Measurements from ENCODE around the gene SLC8A3.

SLC8A3 gene

DNA sequence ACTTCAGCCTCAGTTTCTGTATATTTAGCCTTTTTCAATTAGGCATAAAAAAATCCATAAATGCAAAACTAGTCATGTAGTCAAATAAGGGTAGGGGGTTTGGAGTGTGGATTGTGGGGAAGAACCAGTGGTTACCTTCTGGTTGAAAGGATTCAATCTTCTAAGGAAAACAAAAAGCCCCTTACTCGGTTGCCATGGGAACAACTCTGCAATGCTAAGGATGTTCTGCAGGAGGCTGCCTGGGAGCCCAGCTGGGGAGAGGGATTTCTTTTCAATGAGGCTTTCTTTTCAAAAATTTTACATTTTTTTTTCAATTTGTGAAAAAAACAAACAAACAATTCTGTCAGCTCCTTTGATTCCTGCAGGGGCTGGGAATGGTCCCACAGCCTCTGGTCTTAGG, 67.2 kb downstream of the SLC8A3 start:
- no peak for DNase-seq (ENCODE audit: low read depth, low spot score)

- DNase-seq (ENCODE audit: low read depth, low spot score): no peak
These were observed 70.7 kb downstream of the SLC8A3 start for GRCh38 chr14:70118064-70118463.

DNA sequence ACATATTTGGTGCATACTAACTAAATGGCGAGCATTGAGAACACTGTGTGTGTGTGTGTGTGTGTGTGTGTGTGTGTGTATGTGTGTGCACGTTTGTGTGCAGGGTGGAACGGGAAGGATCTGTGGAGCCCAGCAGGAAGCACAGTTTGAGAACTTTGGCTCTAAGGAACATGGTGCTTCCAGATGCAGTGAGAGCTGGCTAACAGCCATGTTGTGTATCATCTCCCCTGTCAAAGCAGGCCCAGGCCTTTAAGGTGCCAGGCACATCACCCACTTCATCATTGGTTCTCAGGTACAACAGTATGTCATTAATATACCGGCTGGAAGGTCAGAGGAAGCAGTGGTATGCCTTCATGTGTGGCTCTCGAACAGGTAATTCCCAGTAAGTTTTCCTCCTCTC, 72.5 kb downstream of the SLC8A3 start:
- DNase-seq (ENCODE audit: low read depth, low spot score): no peak

DNA sequence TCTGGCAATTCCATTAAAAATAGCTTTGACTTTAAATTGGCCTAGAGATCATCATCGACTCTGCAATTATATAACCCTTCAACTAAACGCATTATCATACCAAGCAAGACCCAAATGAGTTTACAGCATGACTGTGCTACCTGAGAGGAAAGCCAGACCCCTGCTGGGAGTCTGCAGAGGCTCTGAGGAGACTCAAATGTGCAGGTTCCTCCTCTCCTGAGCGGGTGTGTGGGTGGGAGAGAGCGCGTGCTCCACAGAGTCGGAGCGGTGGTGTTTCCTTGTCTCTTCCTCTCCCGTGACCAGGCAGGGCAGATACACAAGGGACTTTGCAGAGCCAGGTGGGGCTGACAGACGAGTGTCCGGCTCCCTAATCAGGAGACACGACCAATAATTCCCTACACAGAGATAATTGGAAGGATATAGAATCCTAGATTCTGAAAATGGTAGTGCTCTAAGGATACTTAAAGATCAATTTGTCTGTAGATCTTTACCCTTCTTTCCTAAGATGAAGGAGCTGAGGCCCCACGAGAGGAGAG, 74.1 kb downstream of the SLC8A3 start:
- no peak for DNase-seq (ENCODE audit: low read depth, low spot score)

- DNase-seq (ENCODE audit: low read depth, low spot score): no peak
These were observed 75.5 kb downstream of the SLC8A3 start for GRCh38 chr14:70113211-70113610.

- no peak for DNase-seq (ENCODE audit: low read depth, low spot score)
These were observed 80.3 kb downstream of the SLC8A3 start for GRCh38 chr14:70108419-70108818.

DNA sequence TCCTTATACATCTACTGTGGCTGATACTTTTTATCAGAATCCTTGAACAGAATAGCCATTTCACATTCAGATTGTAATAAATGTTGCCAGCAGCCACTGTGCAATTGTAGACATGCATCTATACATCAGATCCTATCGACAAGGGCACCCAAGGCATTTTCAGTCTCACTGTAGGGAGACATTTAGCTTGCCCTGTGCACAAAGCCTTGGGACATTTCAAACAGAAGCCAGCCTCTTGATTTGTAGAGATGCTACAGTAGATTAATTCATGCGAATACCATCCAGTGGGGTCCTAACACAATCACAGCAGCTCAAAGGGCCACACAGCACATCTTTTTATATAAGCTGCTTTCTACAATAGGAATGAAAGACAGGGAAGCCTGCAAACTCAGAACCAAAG, 81.4 kb downstream of the SLC8A3 start:
- DNase-seq (ENCODE audit: low read depth, low spot score): no peak

DNA sequence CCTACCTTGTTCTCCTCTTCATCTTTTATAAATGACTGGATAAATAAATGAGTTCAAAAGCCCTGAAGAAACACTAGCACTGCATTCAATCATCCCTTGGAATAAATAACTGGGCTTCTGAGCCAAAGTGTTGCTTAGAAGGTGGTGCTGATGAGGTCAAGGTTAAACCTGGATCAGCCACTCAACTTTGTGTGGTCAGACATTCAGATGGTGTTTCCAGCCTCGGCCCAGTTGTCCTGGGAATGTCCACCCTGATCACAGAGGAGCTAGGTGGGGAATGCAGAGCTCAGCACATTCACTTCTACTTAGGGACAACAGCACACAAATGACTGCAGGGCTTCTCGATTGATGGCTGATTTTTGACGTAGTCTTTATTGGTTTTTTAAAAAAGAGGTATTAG, 88.7 kb downstream of the SLC8A3 start:
- DNase-seq (ENCODE audit: low read depth, low spot score): no peak

GRCh38 chr14:70098250-70098809, 90.4 kb downstream of the SLC8A3 start:
- DNase-seq (ENCODE audit: low read depth, low spot score): no peak

GRCh38 chr14:70097576-70098249, 91.0 kb downstream of the SLC8A3 start:
- DNase-seq (ENCODE audit: low read depth, low spot score): no peak

DNA sequence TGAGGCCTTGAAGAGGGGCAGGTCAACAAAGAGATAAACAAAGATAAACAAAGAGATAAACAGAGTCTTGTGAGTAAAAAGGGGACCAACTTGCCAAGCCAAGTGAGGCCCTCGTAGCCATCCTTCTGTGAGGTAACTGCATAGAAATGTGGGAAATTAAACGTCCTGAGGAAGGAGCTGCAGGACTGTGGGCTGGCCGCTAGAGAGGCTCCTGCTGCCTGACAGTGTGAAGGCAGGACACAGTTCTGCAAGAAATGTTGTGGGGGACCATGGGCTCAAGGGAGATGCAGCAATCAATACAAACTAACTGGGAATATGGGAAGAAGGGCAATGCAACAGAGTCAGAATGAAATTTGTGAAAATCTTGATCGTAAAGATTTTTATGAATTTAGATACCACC, 91.9 kb downstream of the SLC8A3 start:
- DNase-seq (ENCODE audit: low read depth, low spot score): no peak

DNA sequence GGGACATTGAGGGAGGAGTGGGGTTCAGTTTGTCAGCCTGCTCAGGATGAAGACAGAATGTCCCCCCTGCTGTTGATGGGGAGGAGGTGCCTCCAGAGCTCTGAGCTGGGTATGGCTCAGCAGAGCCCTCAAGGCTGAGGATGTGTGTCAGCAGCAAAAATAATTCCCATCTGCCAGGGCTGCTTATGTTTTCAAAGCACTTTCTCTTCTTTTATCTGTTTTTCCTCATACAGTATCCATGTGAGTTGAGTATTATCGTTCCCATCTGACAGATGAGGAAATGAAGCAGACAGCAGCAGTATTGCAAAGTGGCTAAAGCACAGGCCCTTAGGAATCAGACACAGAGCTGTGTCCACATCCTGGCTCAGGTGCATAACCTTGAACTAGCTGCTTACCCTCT, 94.1 kb downstream of the SLC8A3 start:
- DNase-seq (ENCODE audit: low read depth, low spot score): no peak

- no peak for DNase-seq (ENCODE audit: low read depth, low spot score)
These were observed 94.6 kb downstream of the SLC8A3 start for GRCh38 chr14:70094106-70094505.

DNA sequence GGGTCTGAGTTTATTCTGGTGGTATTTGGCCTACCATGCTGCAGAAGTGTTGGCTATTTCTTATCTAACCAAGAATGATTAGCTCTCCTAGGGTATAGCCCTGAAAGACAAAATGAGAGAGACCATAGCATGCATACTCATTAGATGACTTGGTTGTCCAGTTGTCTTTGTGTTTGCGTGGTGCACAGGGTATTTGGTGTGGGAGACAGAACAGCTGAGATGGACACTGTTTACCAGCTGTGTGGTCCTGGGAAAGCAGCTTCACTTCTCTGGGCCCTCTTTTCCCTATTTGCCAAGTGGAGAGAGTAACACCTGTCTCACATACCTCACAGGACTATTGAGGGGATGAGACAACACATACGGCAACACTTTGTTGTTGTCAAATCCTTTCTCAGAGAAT, 95.6 kb downstream of the SLC8A3 start:
- DNase-seq (ENCODE audit: low read depth, low spot score): no peak

DNA sequence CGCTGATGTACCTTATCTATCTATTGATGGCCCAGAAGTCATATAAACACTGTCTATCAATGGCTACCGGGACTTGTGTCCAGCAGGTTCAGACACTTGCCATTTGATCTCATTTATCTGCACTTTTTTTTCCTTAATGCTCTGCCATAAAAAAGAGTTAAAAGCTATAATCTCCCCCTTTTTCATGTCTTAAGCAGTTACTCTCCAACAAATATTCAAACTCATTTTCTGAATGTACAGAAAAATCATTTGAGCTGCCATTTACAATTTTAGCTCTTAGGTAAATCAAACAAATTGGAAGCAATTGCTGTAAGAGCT, 101.4 kb downstream of the SLC8A3 start:
- no peak for DNase-seq (ENCODE audit: low read depth, low spot score)

DNA sequence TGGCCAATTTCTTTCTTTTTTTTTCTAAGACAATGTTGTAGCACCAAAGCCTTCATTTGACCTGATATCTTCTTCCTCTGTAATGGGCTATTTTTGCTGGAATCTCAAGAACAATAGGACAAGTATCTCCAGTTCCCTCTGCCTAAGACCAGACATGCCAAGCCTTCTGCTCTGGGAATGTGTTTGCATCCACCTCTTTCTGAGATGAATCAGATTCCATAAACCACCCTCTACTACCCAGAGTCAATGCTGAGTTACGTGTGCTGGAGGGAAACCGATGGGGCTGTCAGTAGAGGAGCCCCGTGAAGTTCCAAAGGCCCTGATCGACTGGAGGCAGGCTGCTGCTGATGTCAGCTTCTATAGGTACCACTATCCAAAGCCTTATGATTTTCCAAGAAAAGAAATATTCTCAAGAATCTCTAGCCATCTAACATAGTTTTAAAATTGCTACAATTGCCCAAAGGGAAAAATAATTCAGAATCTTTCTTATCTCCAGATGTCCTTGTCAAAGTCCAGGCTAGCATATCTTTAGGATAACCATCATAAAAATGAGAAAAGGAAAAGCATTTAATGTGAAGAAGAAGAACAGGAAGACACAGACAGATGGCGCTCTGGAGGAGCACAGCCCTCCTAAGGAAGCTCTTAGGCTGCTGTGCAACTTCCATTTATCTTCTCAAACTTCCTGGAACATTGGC, 101.9 kb downstream of the SLC8A3 start:
- no peak for DNase-seq (ENCODE audit: low read depth, low spot score)

DNA sequence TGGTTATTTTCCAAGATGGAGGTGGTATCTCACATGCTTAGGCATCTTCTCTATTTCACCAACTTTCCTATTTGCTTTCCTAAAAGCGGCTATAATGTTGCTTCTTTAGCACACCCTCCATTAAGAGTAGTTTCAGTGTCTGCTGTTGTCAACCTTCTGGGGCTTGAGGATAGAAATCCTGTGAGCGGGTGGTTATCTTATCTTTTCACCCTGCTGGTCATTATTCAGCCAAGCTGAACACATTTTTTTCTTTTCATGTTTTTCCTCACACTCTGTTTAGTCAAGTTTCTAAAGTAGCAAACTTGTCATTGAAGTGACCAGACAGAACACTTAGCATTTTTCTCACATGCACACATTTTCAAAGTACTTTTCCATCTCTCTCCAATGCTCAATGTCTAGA, 104.5 kb downstream of the SLC8A3 start:
- no peak for DNase-seq (ENCODE audit: low read depth, low spot score)

DNA sequence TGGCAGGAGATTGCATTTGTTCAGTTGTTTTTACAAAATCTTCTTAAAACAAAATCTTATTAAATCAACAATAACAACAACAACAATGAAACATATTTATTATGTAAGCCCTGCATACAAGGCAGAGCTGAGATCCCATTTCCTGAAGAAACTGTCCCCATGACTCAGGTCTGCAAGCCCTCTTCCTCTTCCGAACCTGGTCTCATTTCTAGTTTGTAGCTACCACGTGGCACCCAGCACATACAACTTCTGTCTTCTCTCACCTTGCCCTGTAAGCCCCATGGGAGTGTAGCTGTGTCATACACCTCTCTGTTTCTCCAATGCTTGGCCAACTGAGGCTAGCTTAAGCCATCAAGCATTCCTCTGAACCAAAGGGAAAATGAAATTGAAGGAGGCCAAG, 106.4 kb downstream of the SLC8A3 start:
- no peak for DNase-seq (ENCODE audit: low read depth, low spot score)

DNA sequence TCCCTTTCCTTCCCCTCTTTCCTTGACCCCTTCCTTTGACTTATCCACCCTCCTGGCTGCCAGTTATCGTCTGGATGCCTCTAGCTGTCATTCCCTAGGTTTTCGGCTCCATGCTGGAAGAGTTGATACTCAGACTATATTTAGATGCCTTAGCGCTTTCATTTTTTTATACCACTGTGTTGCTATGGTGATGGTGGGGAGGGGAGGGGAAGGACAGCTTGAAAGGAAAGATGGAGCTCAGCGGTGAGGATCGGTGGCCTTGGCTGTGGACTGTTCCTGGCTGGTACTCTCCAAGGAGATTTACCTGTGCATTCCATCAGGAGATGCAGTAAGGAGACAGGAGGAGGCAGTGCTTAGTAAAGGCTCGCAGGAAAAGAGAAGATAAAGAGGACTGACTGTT, 108.7 kb downstream of the SLC8A3 start:
- DNase-seq (ENCODE audit: low read depth, low spot score): no peak

- DNase-seq (ENCODE audit: low read depth, low spot score): no peak
These were observed 110.4 kb downstream of the SLC8A3 start for GRCh38 chr14:70078329-70078728.

DNA sequence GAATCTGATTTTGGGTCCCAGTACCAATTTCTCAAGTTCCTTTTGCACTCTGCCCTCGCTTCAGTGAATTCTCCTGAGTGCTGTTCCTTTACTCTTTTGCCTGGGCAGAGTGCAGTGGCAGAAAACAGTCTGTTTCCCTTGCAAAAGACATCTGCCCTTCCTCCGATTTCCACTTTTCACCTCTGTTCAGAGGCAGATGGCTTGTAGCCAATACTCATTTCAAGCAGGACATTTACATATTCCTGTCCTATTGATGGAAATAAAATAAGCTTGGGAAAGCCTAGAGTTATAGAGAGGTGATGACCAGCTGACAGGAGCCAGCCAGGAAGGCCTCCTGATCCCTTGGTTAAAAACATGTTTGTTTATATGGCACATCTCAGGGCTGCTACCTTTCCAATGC, 111.0 kb downstream of the SLC8A3 start:
- no peak for DNase-seq (ENCODE audit: low read depth, low spot score)

DNA sequence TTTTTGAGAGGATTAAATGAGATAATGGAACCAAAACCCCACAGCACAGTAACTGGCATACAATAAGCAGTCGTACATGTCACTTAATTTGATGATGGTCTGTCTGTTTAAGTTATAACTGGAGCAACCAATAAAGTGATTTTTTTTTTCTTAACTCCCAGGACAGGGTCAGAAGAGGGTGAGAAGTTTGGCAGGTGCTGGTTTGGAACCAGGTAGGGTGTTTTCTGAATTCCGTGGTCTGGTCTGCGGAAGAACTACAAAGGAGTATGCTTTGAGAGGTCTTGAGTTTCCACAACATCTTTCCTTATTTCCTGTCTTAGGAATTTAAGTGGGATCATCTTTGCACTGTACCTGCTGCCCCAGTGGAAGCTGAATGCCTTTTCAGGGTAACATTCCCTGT, 111.7 kb downstream of the SLC8A3 start:
- DNase-seq (ENCODE audit: low read depth, low spot score): no peak

GRCh38 chr14:70073924-70074566, 114.7 kb downstream of the SLC8A3 start:
- no peak for DNase-seq (ENCODE audit: low read depth, low spot score)

Data from activated CD4-positive, CD25-positive, alpha-beta regulatory T cell treated with anti-CD3 and anti-CD28 coated beads, Interleukin-2, amount 50 U/mL, for 16 hours (primary cell).